Activated CD4-positive, alpha-beta T cell treated with anti-CD3 and anti-CD28 coated beads, Interleukin-2, amount 50 U/mL, for 4 hours (primary cell): ENCODE measurements around the gene NSUN7.

Experiments used
- DNase-seq, 2 experiments: peaks; one replicate each; pipeline ENCODE4 v3.0.0-alpha.2; 2020

Gene NSUN7

GRCh38 chr4:40822420-40823166 is 72.8 kb downstream of the NSUN7 start:
- DNase-seq = no peak

DNA sequence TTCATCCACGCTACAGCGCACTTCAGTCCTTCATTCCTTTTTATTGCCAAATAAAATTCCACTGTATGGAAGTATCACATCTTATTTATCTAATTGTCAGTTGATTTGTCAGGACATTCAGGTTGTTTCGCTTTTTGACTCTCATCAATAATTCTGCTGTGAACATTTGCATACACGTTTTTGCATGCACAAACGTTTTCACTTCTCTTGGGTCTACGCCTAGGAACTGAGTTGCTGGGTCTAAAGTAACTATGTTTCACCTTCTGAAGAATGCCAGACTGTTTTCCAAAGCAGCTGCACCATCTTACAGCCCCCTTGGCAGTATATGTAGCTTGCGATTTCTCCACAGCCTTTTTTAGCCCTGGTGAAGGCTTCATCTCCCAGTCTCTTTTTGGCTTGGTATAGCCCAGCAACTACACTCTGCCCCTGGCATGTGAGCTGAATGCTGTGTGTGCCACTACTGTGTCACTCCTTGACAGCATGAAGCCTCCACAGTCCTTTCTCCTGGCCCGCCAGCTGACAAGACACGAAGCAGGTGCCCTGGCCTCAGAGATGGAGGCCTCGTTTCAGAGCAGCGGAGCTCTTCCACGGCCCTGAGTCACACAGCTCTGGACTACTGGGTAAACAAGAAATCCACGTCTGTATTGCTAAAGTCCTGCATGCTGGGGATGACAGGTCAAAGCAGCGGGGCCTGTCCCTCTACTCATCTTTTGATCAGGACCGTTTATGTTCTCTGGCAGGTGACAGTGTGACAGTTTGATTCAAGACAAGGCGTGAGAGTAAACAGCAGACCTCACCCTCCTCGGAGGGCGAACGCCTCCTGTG is 75.5 kb downstream of the NSUN7 start:
- no peak for DNase-seq

GRCh38 chr4:40826821-40827220 is 77.1 kb downstream of the NSUN7 start:
- no peak for DNase-seq

- DNase-seq = no peak
Observed at GRCh38 chr4:40827758-40828157, 78.0 kb downstream of the NSUN7 start.

GRCh38 chr4:40828661-40829060 is 78.9 kb downstream of the NSUN7 start:
- no peak for DNase-seq

DNA sequence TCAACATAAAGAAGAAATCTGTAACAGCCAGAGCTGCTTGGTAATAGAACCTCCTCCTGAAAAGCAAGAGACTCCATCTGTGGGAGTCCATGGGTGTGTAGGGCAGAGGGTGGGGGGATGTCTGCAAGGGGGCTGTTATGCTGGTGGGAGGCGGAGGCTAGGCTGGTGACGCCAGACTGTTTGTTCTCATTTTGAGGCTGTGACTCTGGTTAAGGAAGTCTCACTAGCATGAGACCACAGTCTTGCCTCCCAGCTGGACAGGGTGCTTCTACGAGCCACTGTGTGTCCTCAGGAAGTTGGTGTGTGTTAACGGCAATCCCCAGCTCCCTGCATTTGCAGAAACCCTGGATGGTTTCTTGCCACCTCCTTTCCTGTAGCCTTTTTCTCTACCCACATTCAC is 79.8 kb downstream of the NSUN7 start:
- no peak for DNase-seq

DNA sequence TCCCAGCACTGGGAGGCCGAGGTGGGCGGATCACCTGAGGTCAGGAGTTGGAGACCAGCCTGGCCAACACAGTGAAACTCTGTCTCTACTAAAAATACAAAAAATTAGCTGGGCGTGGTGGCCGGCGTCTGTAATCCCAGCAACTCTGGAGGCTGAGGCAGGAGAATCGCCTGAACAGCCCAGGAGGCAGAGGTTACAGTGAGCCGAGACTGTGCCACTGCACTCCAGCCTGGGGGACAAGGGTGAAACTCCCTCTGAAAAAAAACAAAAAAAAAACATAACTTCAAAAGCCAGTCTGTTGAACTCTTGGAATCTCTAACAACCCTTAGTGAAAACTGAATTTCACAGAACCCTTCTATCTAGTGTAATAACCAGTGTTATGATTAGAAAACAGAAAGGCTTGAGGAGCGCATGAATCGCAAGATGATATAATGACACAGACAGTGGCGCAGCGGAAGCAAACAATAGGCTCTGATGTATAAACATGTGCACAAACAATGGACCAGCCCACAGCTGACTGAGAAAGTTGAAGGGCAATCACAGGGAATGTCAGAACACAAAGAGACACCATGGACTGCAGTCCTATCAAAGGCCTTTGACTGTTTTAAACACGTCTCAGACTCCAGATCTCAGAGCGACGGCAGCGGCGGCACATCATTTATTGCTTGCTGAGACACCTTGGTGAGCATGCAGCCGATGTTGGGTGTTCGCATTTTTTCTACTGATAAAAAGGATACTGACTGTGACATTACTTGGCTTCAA is 81.6 kb downstream of the NSUN7 start:
- no peak for DNase-seq

DNA sequence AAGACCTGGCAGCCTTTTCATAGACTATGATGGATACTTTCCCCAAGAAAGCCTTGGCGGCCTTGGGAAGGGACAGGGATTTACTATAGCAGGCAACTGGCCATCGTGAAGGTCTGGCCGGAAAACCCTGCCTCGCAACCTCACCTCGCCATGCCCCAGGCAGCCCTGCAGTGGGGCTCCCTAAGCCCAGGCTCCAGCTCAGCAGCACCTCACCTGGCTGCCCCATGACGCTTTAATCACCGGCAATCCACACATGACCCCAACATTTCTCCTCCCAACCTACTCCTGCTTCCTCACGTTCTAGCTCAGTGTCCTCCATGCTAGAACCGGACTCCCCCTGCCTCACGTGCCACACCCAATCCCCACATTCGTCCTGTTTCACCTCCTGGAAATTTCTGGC is 82.4 kb downstream of the NSUN7 start:
- no peak for DNase-seq

- DNase-seq = no peak
Observed at GRCh38 chr4:40833212-40833611, 83.5 kb downstream of the NSUN7 start.

GRCh38 chr4:40837094-40837870 is 87.5 kb downstream of the NSUN7 start:
- DNase-seq = no peak

DNA sequence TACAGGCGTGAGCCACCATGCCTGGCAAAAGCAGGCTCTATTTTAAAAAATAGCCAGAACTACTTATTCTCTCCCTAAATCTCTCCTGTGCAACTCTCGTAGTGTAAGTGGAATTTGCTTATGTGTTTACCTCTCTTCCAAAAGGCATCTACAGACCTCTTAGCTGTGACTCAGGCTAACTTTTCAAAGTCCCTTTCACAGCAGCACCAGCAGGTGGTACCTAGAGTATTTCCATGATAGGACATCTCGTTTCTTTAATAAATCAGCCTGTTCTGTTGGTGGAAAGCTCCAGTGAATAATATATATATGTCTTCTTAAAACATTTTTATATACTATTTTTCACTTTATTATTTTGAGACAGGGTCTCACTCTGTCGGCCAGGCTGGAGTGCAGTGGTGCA is 89.0 kb downstream of the NSUN7 start:
- DNase-seq = no peak

DNA sequence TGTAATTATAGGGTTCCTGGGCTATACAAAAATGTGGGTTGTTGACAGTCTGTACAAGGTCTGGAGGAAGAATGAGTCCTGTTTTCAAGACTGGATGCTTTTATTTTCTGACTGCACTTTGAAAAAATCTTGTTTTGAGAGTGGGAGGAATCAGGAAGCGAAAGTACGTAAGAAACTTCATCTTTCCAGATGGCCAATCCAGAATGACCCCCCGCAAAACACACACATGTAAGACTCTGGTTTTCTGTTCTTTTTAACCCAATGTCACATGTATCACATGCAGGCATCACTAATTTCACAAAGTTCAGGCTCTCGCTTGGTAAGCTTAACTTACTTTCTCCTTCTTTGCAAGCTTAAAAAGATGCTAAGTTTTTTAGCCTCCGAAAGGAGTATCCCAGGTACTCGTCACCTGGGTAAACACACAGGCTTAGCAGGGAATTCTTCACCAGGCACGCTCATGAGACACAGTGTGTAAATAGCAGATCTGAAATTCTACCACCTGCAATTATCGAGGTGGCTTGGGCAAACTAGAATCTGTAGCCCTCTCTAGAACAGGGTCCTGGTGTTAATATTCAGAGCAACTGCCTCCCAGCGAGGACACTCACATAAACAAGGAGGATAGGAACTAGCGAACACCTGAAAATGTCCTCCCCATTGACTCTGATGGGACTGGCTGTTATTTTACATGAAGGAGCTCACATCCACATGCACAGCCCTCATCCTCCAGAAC is 90.7 kb downstream of the NSUN7 start:
- DNase-seq = no peak

- peak; percentile 73 to 74 for DNase-seq
Observed at GRCh38 chr4:40840985-40841571, 91.3 kb downstream of the NSUN7 start.

- no peak for DNase-seq
Observed at GRCh38 chr4:40842318-40842717, 92.6 kb downstream of the NSUN7 start.

DNA sequence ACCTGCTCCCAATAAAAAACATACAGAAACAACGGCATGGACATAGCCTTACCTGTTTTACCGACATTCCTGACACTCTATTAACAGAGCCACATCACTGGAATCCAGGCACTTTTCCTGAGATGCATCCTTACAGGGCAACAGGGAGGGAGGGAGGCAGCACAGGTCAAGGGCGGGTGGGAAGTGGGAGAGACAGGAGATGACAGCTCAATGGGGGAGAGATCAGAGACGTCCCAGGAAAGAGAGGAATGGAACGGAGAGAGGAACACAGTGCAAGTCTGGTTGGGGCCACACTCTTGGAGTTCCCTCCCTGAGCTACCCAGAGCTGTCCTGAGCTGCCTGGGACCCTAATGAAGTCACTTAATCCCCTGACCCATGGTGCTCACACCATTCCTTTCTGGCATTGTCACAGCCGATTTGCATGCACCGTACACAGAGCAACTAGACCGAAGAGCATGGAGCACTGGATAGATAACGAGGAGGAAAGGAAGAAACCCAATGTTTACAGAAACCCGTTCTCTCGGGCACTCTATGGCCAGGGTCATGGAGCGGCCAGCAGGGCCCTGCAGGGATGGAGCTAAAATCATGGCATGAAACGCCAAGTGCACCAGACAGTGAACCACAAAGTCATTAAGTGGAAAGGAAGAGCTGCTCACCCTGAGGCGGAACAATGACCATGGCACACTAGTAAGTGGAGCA is 93.1 kb downstream of the NSUN7 start:
- DNase-seq = no peak

DNA sequence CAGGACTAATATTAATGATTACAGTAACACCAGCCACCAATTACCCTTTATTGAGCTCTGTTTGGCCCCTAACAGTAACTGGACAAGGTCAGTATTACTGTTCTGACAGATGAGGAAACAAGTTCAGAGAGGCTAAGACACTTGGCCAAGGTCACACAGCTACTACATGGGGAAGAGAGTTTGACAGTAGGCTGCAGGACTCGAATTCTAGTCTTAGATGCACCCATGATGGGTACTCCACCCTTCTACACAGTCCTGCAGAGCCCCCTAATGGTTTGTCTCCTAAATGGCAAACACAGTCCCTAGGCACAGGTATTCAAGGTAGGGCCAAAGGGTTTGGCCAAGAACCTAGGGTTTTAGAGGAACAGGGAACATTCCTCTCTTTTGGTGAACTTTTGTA is 93.9 kb downstream of the NSUN7 start:
- DNase-seq = peak in 1 of 2 experiments; percentile 4

DNA sequence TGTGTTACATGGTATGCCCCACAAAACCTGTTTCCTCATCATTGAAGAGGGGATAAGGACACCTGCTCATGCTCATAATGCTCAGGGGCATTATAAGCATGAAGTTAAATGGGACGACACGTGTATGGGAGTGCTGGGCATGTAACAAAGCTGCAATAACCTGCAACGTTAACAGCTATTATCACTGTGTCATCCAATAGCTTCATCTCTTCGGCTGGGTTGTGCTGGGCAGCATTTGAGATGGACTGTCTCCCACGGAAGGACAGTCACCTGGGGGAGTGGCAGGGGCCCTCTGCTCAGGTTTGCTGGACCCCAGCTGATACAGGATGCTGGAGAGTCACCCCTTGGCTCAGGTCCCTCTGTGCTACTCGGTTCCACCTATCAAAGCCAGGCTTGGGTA is 94.5 kb downstream of the NSUN7 start:
- DNase-seq = no peak

GRCh38 chr4:40845154-40845835 is 95.5 kb downstream of the NSUN7 start:
- no peak for DNase-seq

GRCh38 chr4:40846532-40846931 is 96.8 kb downstream of the NSUN7 start:
- DNase-seq = no peak

DNA sequence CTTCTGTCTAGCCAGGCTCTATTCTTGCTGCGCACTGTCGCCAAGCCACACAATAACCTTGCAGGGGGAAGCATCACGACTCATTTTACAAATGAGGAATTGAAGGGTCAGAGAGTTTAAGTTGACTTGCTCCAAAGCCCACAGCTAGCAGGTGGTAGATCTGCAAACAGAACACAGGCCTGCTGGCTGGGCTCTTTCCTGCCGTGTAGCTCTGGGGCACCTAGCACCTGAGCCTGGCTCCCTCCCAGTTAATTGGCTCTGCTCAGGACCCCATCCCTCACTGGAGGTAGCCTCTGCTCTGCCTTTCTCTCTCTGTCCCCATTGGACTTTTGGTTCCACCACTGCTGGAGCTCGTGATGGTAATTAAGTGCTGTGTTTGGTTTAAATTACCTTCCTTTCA is 98.5 kb downstream of the NSUN7 start:
- DNase-seq = no peak
